Measurements from ENCODE around the gene RAB3C. TPM values are rescaled to one million over a fixed set of nuclear protein-coding genes. Genes with fewer than 3 reads are reported as not detected.
A peak's percentile ranks its signal among the peaks of the same experiment; 100 is the strongest.
"Not testable (repeated sequence)": the region's sequence is repeated elsewhere in the genome, so short reads cannot be mapped to it uniquely, and the experiment has no call there.

Gene RAB3C
- polyA plus RNA-seq, 1 donor, result 0.34 TPM

GRCh38 chr5:58602889-58603288 lies 20.0 kb downstream of the RAB3C start:
- DNase-seq (ENCODE audit: low read depth), result not testable (repeated sequence)

- DNase-seq (ENCODE audit: low read depth), result no peak
Observed at GRCh38 chr5:58606064-58606463, 23.2 kb downstream of the RAB3C start.

- DNase-seq (ENCODE audit: low read depth), result no peak
Observed at GRCh38 chr5:58615972-58616371, 33.1 kb downstream of the RAB3C start.

GRCh38 chr5:58617241-58617640 lies 34.4 kb downstream of the RAB3C start:
- no peak for DNase-seq (ENCODE audit: low read depth)

DNA sequence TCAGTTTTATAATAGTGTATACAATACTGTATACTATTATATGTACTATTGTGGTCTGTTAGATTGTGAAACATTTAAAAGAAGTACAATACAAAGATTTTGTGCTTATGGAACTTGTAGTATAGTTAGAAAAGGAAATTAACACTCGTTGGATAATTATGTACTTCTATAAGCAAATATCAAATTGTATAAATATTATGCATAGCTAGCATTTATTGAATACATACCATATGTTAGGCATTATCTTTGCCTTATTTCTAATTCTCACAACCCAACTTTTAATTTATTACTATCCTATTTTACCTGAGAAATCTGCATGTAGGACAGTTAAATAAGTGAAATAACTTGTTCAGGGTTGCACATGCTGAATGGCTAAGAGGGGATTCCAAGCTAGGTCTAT lies 37.5 kb downstream of the RAB3C start:
- no peak for DNase-seq (ENCODE audit: low read depth)

GRCh38 chr5:58622936-58623871 lies 40.3 kb downstream of the RAB3C start:
- no peak for DNase-seq (ENCODE audit: low read depth)

DNA sequence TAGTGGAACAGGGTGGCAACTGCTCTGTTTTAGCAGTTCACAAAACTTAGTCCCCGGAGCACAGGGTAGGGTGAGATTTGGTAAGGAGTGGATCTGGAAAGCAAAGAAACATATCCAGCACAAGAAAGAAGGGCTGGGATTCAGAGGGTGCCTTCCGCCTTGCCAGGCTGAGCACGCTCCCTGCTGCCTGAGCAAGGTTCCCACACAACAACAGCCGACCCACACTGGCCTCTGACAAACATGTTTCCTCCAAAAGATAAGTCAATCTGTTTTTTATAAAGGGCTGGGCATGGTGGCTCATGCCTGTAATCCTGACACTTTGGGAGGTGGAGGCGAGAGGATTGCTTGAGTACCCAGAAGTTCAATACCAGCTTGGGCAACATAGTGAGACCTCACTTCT lies 45.8 kb downstream of the RAB3C start:
- DNase-seq (ENCODE audit: low read depth), result no peak

- no peak for DNase-seq (ENCODE audit: low read depth)
Observed at GRCh38 chr5:58629271-58630159, 46.6 kb downstream of the RAB3C start.

DNA sequence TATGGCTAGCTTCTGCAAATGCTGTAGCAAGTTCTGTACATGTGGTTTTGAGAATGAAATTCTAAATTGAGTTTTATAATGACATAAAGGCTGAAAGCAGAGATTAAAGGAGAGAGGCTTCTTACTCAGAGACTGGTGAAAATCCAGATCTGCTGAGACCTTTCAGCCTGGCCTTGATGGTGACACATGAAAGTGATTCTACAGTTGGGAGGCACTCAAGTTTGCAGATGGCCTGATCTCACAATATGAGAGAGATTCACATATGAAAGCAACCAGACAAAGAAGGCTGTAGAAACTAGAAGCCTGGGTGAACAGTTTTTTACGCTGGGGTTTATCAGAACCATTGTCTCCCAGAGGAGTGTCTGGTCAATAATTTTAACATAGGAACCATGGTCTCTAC lies 49.0 kb downstream of the RAB3C start:
- DNase-seq (ENCODE audit: low read depth), result no peak

GRCh38 chr5:58635416-58635815 lies 52.5 kb downstream of the RAB3C start:
- DNase-seq (ENCODE audit: low read depth), result no peak

GRCh38 chr5:58640011-58640410 lies 57.1 kb downstream of the RAB3C start:
- no peak for DNase-seq (ENCODE audit: low read depth)

DNA sequence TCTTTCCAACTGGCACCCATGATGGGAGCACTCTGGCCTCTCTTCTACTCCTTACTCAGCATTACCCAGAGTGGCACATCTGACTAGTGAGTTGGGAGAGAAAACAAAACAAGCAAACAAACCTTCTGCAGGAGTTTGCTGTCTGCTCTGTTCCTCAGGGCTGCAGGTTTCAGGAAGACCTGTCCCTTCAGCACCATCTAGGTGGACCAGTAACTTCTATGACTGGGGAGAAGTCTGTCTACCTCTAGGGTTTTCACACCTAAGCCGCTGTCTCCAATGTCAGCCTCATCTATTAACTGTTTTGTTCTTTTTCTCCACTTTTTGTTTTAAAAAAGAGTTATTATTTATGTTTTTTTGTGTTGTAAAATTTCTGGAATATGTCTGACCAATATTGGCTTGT lies 58.7 kb downstream of the RAB3C start:
- no peak for DNase-seq (ENCODE audit: low read depth)

GRCh38 chr5:58648846-58649245 lies 66.0 kb downstream of the RAB3C start:
- no peak for DNase-seq (ENCODE audit: low read depth)

DNA sequence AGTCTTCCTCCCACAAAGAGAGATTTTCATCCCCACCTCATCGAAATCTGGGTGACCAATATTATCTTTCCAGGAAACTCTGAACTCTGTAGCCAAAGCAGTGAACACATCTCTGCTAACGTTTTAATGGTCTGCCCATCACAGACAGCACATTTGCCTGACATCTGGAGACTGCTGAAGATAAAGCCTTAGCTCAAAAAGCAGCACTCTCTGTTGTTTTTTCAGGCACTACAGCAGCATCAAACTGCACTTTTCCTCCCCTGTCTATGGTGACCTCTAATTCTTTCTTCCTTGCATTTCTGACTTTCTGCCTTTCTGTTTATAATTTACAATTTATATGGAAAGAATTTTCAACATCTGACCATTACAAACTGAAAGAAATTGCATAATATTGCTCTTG lies 66.8 kb downstream of the RAB3C start:
- no peak for DNase-seq (ENCODE audit: low read depth)

GRCh38 chr5:58653521-58653920 lies 70.6 kb downstream of the RAB3C start:
- DNase-seq (ENCODE audit: low read depth), result no peak

- DNase-seq (ENCODE audit: low read depth), result no peak
Observed at GRCh38 chr5:58666141-58666540, 83.3 kb downstream of the RAB3C start.

GRCh38 chr5:58666598-58667581 lies 84.0 kb downstream of the RAB3C start:
- DNase-seq (ENCODE audit: low read depth), result no peak

GRCh38 chr5:58670582-58670981 lies 87.7 kb downstream of the RAB3C start:
- DNase-seq (ENCODE audit: low read depth), result peak; percentile 11

DNA sequence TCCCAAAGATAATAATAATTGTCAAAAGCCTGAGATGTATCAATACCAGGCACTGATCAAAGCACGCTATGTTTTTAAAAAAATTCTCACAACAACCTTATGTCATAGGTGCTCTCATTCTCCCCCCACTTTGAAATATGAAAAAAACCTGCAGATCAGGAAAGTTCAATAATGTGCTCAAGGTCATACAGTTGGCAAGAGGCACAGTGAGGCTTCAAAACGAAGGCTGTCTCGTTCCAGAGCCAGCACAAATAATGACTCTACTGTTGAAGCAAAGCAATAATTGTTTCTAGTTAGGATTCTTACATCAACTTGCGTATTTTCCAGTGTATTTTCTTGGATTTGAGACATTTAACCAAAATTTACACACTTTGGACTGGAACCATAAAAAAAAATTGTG lies 88.3 kb downstream of the RAB3C start:
- DNase-seq (ENCODE audit: low read depth), result no peak

GRCh38 chr5:58672521-58672920 lies 89.6 kb downstream of the RAB3C start:
- no peak for DNase-seq (ENCODE audit: low read depth)

DNA sequence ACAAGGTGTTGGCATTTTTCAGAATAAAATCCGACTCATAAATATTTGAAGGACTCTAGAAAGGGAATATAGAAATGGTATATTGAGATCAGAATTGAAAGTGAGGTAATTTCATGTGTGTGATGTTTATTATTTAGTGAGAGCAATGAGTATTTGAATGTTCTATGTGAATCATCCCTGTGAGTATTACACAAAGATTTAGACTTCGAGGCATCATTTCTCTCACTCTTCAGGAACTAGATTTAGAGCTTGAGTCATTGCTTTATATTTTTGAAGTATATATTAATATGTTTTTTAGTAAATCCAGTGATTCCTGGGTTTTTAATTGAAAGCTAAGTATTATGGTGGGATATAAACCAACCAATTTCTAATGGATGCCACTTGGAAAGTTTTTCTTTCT lies 91.2 kb downstream of the RAB3C start:
- DNase-seq (ENCODE audit: low read depth), result no peak

All from forelimb muscle (tissue), 1 donor.